GM19193 (cell line): ENCODE results near the gene OBSCN.

ENCODE experiments used
- POLR2A ChIP-seq: IDR thresholded peaks from 4 replicates; pipeline ENCODE4 v1.6.1; 2011; ENCODE audit not compliant: insufficient read depth, insufficient read length; ENCODE audit errors: extremely low read depth

Gene OBSCN

GRCh38 chr1:228377664-228378089 lies 169.8 kb downstream of the OBSCN start:
- no peak for TF ChIP-seq POLR2A

GRCh38 chr1:228378090-228378872 lies 170.4 kb downstream of the OBSCN start:
- no peak for TF ChIP-seq POLR2A

- TF ChIP-seq POLR2A, result no peak
Measured at GRCh38 chr1:228378873-228379460, 171.1 kb downstream of the OBSCN start.

- no peak for TF ChIP-seq POLR2A
Measured at GRCh38 chr1:228379666-228380065, 171.8 kb downstream of the OBSCN start.

- no peak for TF ChIP-seq POLR2A
Measured at GRCh38 chr1:228381356-228381755, 173.5 kb downstream of the OBSCN start.

GRCh38 chr1:228383773-228384172 lies 175.9 kb downstream of the OBSCN start:
- no peak for TF ChIP-seq POLR2A

GRCh38 chr1:228385232-228385631 lies 177.4 kb downstream of the OBSCN start:
- TF ChIP-seq POLR2A, result no peak

- TF ChIP-seq POLR2A, result no peak
Measured at GRCh38 chr1:228387321-228387720, 179.5 kb downstream of the OBSCN start.

- no peak for TF ChIP-seq POLR2A
Measured at GRCh38 chr1:228390649-228391048, 182.8 kb downstream of the OBSCN start.

- no peak for TF ChIP-seq POLR2A
Measured at GRCh38 chr1:228391411-228392020, 183.7 kb downstream of the OBSCN start.

GRCh38 chr1:228392111-228392936 lies 184.5 kb downstream of the OBSCN start:
- no peak for TF ChIP-seq POLR2A

- no peak for TF ChIP-seq POLR2A
Measured at GRCh38 chr1:228393268-228393701, 185.4 kb downstream of the OBSCN start.

- TF ChIP-seq POLR2A, result no peak
Measured at GRCh38 chr1:228393811-228394570, 186.1 kb downstream of the OBSCN start.
